Embryonic facial prominence (tissue), 1 donor: ENCODE results near the gene NTSR1.

Source experiments
- DNase-seq: peaks from one replicate; pipeline ENCODE4 v3.0.0-alpha.2; 2016; ENCODE audit errors: extremely low spot score

Gene NTSR1

GRCh38 chr20:62802026-62802712 is 93.5 kb downstream of the NTSR1 start:
- no peak for DNase-seq

DNA sequence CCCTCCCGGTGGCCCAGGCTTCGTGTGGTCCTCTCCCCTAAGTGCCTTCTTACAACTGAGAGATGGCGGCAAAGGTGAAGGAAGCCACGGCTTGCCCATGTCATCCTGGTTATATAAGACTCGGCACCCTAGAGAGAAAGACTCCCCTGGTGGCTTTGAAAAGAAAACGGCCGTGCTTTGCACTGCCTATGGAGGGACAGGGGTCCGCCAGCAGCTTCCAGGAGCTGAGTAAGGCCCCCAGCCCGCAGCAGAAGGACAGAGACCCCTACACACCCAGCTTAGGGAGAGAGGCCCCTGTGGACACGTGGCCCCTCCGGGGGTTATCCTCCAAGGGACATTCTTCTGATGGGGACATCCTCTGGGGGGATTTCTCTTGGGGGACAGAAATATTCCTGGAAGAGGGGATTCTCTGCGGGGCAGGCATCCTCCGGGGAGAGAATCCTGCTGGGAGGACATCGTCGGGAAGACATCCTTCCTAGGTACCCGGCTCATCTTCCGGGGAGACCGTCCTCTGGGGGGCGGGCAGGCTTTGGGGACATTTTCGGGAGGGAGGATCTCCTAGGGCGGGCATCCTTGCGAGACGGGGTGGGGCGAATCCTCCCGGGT is 95.5 kb downstream of the NTSR1 start:
- no peak for DNase-seq

DNA sequence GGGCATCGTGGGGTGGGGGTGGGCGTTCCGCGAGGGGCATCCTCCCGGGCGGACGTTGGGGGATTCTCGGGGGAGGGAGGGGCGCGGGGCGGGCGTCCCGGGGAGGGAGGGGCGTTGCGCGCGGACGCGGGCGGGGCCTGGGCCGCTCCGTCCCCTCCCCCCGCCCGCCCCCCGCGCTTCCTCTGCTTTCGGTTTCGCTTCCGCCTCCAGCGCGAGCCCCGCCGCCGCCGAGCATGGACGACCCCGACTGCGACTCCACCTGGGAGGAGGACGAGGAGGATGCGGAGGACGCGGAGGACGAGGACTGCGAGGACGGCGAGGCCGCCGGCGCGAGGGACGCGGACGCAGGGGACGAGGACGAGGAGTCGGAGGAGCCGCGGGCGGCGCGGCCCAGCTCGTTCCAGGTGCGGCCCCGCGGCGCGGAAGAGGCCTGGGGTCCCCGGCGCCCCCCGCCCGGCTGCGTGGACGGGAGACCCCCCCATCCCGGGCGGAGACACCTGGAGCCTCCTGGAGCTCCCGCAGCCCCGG is 96.1 kb downstream of the NTSR1 start, which contains the start of gene OGFR:
Gene OGFR (plus strand): TSS at position 209 of the 528 bp plus-strand sequence. CDS start 25 bp downstream, at position 234.
- DNase-seq = no peak

DNA sequence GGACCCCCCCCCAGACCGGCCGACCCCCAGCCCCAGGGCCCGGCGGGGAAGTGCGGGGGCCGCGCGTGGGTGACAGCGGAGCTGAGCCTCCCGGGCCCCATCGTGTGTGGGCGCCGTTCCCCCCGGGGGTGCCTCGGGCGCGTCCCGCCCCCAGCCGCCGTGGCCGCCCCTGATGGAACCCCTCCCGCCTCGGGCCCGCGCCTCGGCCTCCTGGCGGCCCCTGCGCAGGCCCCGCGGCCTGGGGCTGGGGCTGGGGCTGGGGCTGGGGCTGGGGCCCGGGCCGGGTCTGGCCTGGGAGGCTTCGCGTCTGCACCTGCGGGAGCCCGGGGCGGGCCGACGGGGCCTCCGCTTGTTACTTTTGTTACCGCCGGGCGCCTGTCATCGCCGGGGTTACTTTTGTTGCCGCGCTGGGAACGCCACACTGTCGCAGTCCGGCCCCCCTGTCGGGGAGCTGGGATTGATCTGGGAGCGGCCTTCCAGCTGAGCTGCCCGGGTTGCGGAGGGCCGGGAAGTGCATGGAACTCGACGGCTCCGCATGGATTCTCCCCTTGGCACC is 96.6 kb downstream of the NTSR1 start:
- DNase-seq = no peak

DNA sequence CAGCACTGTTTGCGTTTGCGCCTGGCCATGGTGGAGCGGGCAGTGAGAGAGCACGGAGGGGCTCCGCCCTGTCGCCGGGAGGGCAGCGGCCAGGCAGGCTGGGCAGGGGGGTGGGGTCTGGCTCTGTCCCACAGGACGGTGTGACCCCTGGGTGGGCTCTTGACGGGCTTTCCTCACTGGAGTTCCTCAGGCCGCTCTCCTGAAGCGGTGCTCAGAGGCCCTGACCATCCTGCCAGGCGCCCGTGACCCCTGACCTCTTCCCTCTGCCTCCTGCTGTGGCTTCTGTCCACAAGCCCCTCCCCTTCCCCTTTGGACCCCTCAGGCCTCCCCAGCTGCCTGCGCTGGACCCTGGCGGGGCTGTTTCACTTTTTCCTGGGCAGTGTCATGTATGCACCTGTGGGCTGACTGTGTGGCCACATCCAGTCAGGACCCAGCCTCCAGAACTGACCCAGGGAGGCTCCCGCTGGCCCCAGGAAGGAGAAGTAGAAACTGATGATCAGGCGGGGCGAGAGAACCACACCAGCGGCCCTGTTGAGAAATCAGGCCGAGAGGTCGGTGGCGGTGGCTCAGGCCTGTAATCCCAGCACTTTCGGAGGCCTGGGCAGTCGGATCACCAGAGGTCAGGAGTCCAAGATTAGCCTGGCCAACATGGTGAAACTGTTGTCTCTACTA is 97.2 kb downstream of the NTSR1 start:
- DNase-seq = no peak

DNA sequence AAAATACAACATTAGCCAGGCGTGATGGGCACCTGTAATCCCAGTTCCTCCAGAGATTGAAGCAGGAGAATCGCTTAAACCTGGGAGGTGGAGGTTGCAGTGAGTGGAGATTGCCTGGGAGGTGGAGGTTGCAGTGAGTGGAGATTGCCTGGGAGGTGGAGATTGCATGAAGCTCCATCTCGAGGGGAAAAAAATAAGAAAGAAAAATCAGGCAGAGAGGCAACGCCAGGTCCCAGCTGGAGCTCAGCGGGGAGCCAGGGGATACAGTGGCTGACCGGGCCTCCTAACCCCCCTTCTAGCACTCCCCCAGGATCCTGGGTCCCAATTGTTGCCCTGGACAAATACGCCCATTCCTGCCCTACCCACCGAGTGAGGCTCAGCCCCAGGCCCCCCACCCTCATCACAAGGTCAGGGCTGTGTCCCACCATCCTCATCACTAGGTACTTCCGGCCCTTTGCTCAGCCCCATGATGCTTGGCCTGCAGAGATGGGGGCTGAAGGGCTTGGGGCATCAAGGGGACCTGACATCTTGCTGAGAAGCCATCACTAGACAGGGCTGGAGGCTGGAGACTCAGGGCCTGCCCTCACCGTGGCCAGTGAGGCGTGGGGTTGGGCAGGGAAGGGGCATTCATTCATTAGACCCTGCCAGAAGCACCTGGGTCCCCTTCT is 97.9 kb downstream of the NTSR1 start:
- DNase-seq = no peak

GRCh38 chr20:62807444-62808210 is 99.0 kb downstream of the NTSR1 start:
- DNase-seq = no peak

DNA sequence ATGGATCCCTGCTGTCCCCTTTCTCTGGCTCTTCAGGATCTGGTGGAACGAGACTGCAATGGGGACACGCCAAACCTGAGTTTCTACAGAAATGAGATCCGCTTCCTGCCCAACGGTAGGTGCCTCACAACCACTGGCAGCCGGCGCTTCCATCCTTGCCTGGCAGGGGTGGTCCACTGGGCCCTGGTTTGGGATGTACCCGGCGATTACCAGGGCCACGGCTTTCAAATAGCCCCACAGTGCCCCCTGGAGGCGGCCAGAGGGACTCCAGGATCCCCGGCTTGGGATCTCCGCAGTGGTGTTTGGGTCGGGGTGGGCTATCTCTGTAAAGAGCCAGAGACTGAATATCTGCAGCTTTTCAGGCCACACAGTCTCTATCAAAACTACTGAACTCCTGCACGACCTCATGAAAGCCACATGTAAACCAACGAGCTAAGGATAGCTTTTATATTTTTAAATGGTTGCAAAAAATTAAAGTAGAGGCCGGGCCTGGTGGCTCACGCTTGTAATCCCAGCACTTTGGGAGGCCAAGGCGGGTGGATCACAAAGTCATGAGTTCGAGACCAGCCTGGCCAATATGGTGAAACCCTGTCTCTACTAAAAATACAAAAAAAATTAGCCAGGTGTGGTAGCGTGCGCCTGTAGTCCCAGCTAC is 99.7 kb downstream of the NTSR1 start:
- DNase-seq = no peak

DNA sequence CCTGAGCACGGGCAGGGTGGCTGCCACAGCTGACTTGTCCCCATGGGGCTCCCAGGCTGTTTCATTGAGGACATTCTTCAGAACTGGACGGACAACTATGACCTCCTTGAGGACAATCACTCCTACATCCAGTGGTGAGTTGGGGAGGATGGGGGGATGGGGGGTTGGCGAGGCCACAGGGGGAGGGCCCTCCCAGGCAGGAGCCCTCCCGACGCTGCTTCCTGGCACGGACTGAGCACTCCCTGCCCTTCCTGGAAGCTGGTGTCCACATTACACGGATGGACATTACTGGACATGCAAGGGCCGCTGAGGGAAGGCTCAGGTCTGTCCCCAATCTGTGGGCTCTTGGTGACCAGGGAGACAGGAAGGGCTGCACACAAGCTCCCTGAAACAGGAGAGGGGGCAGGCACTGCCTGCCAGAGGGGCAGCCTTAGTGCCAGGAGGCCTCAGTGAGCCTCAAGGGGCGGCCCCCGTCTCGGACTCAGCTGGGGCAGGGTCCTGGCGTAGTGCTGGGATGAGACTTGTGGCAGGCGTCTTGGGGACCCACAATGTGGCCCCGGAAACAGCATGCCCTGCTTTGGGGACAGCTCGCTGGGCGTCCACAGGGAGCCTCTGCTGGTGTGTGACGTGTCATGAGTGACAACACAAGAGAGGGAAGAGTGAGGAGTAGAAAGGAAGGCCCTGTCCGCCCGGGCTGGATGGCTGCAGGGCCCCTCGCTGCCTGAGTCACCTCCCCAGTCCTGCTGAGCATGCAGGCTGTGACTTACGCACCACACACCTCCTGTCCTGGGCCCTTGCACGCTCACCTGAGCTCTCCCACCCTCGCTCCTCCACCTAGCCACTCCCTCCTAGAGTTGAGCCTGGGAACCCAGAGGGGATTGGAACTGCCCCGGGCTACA is 101.1 kb downstream of the NTSR1 start:
- no peak for DNase-seq

DNA sequence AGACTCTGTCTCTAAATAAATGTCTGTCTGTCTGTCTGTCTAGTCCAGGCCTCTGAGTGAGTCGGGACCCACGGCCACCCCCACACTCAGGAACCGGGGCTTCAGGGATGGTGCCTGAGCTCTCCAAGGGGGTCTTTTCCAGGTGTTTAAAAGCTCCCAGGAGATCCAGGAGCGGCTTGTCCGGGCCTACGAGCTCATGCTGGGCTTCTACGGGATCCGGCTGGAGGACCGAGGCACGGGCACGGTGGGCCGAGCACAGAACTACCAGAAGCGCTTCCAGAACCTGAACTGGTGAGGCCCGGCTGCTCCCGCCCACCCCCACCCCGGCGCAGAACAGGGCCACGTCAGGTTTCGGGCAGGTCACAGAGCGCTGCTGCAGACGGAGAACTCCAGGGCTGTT is 102.7 kb downstream of the NTSR1 start:
- DNase-seq = no peak

GRCh38 chr20:62811720-62812119 is 103.1 kb downstream of the NTSR1 start:
- DNase-seq = no peak
